Stimulated activated CD4-positive, alpha-beta T cell treated with anti-CD3 and anti-CD28 coated beads, Interleukin-4, amount 100 ng/mL, for 4 hours (primary cell): ENCODE results near the gene CCDC89.
A peak's percentile ranks its signal among the peaks of the same experiment; 100 is the strongest.

Source experiments
- DNase-seq, 2 experiments: peaks; one replicate each; pipeline ENCODE4 v3.0.0-alpha.2; 2020

Gene CCDC89

DNA sequence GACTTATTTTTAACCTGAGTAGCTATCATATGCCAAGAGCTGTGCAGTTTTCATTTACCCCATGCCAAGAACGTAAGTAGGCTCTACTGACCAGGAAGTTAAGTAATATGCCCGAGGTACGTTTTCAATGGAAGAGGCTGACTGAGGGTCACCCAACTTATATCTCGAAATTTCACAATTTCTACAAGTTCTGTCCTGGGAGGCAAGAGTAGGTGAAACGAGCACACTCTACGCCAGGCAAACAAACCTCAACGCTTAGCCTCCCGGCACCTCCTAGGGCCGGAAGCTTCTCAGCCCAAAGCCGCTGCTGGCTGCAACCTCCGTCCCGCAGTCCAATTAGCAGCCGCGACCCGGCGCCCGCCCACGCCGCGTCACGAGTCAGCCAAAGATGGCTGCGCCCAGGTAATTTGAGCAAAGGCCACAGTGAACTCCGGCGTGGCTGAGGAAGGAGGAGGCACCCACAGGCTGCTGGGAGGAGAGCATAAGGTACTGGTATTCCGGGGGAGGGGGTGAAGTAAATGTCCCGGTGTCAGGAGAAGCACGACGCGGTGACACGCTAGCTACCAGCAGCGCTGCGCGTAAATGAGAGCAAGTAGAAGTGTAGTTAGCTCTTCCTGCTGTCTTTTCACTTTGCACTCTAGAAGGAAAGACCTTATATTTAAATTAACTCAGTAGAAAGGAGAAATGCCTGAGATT is 38.2 kb downstream of the CCDC89 start, which contains the start of gene TMEM126A:
Gene TMEM126A, plus strand, starts transcription at position 364 of the 696 bp plus-strand sequence. CDS start 2,289 bp downstream, outside the sequence.
- peak; percentile 91 to 92 for DNase-seq

DNA sequence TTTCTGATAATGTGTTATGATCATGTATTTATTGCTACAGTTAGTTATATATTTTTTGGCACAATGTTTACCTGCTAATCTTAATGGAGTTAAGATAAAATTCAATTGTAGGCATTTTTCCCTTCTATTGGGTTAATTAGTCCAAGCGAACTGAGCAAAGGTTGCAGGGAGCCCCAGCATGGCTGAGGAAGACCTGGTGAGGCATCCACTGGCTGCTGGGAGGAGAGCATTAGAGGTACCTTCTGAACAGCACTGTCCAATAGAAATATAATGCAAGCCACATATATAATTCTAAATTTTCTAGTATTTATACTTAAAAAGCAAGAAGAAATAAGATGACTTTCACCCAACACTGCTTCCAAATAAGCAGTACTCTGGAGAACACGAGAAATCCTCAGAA is 38.9 kb downstream of the CCDC89 start:
- DNase-seq: no peak

DNA sequence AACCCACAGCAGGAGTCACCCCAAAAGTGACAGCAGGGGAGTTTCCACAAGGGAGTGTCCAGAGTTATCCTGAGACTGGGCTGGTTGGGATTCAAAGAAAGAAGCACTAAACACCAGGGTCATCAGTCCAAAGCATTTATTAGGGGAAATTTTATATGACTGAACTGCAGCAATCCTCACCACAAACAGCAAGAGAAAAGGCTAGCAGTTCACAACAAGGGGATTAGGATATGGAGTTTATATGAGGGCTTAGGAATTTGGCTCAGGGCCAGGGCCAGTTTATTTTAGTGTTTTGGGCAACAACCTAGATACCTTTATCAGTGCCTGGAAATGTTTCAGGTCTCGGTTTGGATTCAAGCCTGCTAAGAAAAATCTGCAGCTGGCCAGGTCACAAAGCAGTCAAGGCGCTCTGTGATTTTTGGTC is 42.8 kb downstream of the CCDC89 start:
- no peak for DNase-seq

DNA sequence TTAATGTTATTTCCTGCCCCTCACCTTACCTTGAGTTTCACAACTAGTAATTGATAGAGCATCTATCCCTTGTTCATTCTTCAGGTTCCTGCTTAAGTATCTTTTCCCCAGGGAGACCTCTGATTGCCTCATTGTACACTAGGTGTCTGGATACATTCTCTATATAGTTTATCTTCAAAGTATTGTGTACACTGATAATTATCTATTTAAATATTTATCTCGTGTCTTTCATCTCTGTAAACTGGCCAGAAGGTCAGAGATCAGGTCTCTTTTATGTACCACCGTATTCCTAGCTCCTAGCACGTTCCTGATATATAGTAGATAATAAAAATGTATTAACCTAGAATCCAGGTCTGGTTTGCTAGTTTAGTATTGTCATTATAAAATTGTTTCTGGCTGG is 51.2 kb downstream of the CCDC89 start:
- DNase-seq: no peak
